ENCODE results near the gene MRPS18B. TPM values are rescaled to one million over a fixed set of nuclear protein-coding genes. Genes with fewer than 3 reads are reported as not detected.
"Not testable (repeated sequence)": the region's sequence is repeated elsewhere in the genome, so short reads cannot be mapped to it uniquely, and the experiment has no call there.

MRPS18B gene
- total RNA-seq, 2 experiments from 2014 or later = 59.0 to 79.6 TPM

- TF ChIP-seq CTCF (conservative IDR thresholded peaks at IDR 0.05; ENCODE audit: low read length) (no peak), EZH2phosphoT487 (IDR thresholded peaks at IDR 0.05; ENCODE audit: borderline replicate concordance, low read depth, low read length) (no peak)
These were observed 47.5 kb downstream of the MRPS18B start for GRCh38 chr6:30664994-30665767.

GRCh38 chr6:30666300-30666699 is 48.7 kb downstream of the MRPS18B start:
- H3K9me2 ChIP-seq (ENCODE audit: insufficient read depth, low read length); intact Hi-C loops (cut with micrococcal nuclease; ENCODE audit: unreplicated experiment); BruUV-seq (replicated peaks); DNase-seq (ENCODE audit: low spot score); H2AFZ ChIP-seq (ENCODE audit: low read length); POLR2A ChIA-PET; H3K4me1 ChIP-seq (ENCODE audit: insufficient read depth, low read length, poor library complexity, severe bottlenecking); H3K4me2 ChIP-seq (ENCODE audit: low read length); H4K20me1 ChIP-seq (ENCODE audit: insufficient read depth, low read length); H3K79me2 ChIP-seq (ENCODE audit: insufficient read depth, low read depth, low read length); CTCF ChIA-PET (ENCODE audit: unreplicated experiment); H3K4me3 ChIP-seq (ENCODE audit: low read depth, low read length, poor library complexity, severe bottlenecking); H3K9me3 ChIP-seq (ENCODE audit: low read length); H3K27ac ChIP-seq (ENCODE audit: low read depth, low read length, poor library complexity, severe bottlenecking): not testable (repeated sequence)
- H3K36me3 ChIP-seq (ENCODE audit: insufficient read depth, low read length) = peaks cover 68% of the 10 kb centered on the region

More at GRCh38 chr6:30664994-30665767, 47.5 kb downstream of the MRPS18B start:
- Histone ChIP-seq H3K79me2 (ENCODE audit: insufficient read depth, low read depth, low read length) (no peaks in the 10 kb centered on the region), H3K9me3 (ENCODE audit: low read length) (no peaks in the 10 kb centered on the region), H3K4me1 (ENCODE audit: insufficient read depth, low read length, poor library complexity, severe bottlenecking) (no peaks in the 10 kb centered on the region), H3K9me2 (ENCODE audit: insufficient read depth, low read length) (no peaks in the 10 kb centered on the region), H3K4me3 (ENCODE audit: low read depth, low read length, poor library complexity, severe bottlenecking) (no peak overlapping the region), H3K36me3 (ENCODE audit: insufficient read depth, low read length) (peaks cover 68% of the 10 kb centered on the region), H4K20me1 (ENCODE audit: insufficient read depth, low read length) (no peaks in the 10 kb centered on the region), H3K27ac (ENCODE audit: low read depth, low read length, poor library complexity, severe bottlenecking) (no peak overlapping the region), H2AFZ (ENCODE audit: low read length) (no peak overlapping the region), H3K4me2 (ENCODE audit: low read length) (no peak overlapping the region)
- DNase-seq (ENCODE audit: low spot score) = no peak
- intact Hi-C loops (cut with micrococcal nuclease; ENCODE audit: unreplicated experiment) = no loop called here
- CTCF ChIA-PET (ENCODE audit: unreplicated experiment) = interaction anchor here (0.5 kb wide), 1 partner anchor 690 kb away, joined by 5 read pairs; no protein-coding TSS in a partner anchor
- POLR2A ChIA-PET = no interaction called here
- BruUV-seq (replicated peaks) = TSS peak; percentile 61

GRCh38 chr6:30670760-30671527 is 53.3 kb downstream of the MRPS18B start:
- Histone ChIP-seq H3K79me2 (ENCODE audit: insufficient read depth, low read depth, low read length) (peaks cover 12% of the 10 kb centered on the region; the same call in 1 of the 2 replicates), H3K9me3 (ENCODE audit: low read length) (no peaks in the 10 kb centered on the region), H3K9me2 (ENCODE audit: insufficient read depth, low read length) (no peaks in the 10 kb centered on the region), H3K4me3 (ENCODE audit: low read depth, low read length, poor library complexity, severe bottlenecking) (no peak overlapping the region), H3K36me3 (ENCODE audit: insufficient read depth, low read length) (peaks cover 28% of the 10 kb centered on the region), H4K20me1 (ENCODE audit: insufficient read depth, low read length) (no peaks in the 10 kb centered on the region), H3K4me2 (ENCODE audit: low read length) (no peak overlapping the region; the same call in 1 of the 2 replicates), H3K4me1 (ENCODE audit: insufficient read depth, low read length, poor library complexity, severe bottlenecking) (peaks cover 12% of the 10 kb centered on the region), H3K27ac (ENCODE audit: low read depth, low read length, poor library complexity, severe bottlenecking) (no peak overlapping the region), H2AFZ (ENCODE audit: low read length) (no peak overlapping the region)
- ChIA-PET CTCF (ENCODE audit: unreplicated experiment) (no interaction called here), POLR2A (no interaction called here)
- intact Hi-C loops (cut with micrococcal nuclease; ENCODE audit: unreplicated experiment) = loop anchor here (5.0 to 10.0 kb wide), 2 partner anchors 129 to 214 kb away; partner anchors contain the start of gene DDR1
- no peak for DNase-seq (ENCODE audit: low spot score)
- BruUV-seq (replicated peaks) = no TSS peak
- TF ChIP-seq CTCF (conservative IDR thresholded peaks at IDR 0.05; ENCODE audit: low read length) (peak; percentile 34), EZH2phosphoT487 (IDR thresholded peaks at IDR 0.05; ENCODE audit: borderline replicate concordance, low read depth, low read length) (no peak)

All from OCI-LY7 (cell line).